Liver (tissue), 3 donors: ENCODE measurements around the gene USP11.

ENCODE experiments used
- TAF1 ChIP-seq: conservative IDR thresholded peaks from 2 replicates; pipeline ENCODE4 v1.6.1; 2016; ENCODE audit warnings: antibody characterized with exemption, mild to moderate bottlenecking
- TF ChIP-seq, protein P1 (sequence below): fragments of 150-350 bp; IDR thresholded peaks from 2 replicates; pipeline ENCODE4 v1.5.1; 2017; ENCODE audit warnings: improper control_type of control experiment, low read depth, low read length; ENCODE audit not compliant: missing input control
- donor health status: healthy.
- donor health status: healthy.

DNA sequence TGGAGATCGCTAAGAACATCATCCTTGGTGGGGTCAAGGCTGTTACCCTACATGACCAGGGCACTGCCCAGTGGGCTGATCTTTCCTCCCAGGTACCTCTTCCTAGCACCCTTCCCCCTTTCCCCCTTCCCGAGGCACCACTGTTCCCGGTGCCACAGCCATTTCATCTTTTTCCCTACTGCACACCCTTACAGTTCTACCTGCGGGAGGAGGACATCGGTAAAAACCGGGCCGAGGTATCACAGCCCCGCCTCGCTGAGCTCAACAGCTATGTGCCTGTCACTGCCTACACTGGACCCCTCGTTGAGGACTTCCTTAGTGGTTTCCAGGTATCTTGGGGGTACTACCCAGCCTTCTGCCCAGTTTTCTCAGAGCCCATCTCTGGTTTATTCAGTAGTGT lies 33.5 kb upstream of the USP11 start:
- TF ChIP-seq, protein P1, sequence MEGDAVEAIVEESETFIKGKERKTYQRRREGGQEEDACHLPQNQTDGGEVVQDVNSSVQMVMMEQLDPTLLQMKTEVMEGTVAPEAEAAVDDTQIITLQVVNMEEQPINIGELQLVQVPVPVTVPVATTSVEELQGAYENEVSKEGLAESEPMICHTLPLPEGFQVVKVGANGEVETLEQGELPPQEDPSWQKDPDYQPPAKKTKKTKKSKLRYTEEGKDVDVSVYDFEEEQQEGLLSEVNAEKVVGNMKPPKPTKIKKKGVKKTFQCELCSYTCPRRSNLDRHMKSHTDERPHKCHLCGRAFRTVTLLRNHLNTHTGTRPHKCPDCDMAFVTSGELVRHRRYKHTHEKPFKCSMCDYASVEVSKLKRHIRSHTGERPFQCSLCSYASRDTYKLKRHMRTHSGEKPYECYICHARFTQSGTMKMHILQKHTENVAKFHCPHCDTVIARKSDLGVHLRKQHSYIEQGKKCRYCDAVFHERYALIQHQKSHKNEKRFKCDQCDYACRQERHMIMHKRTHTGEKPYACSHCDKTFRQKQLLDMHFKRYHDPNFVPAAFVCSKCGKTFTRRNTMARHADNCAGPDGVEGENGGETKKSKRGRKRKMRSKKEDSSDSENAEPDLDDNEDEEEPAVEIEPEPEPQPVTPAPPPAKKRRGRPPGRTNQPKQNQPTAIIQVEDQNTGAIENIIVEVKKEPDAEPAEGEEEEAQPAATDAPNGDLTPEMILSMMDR, result no peak
- no peak for TF ChIP-seq TAF1
